Stimulated activated CD4-positive, alpha-beta T cell treated with anti-CD3 and anti-CD28 coated beads, Interleukin-2, amount 100 ng/mL, for 4 hours (primary cell): ENCODE measurements around the gene HPCAL1.

ENCODE experiments used
- DNase-seq: peaks from one replicate; pipeline ENCODE4 v3.0.0-alpha.2; 2020; ENCODE audit warnings: low read depth

Gene HPCAL1

GRCh38 chr2:10426726-10427617 lies 124.3 kb downstream of the HPCAL1 start:
- no peak for DNase-seq

GRCh38 chr2:10427618-10427949 lies 124.9 kb downstream of the HPCAL1 start:
- no peak for DNase-seq

- no peak for DNase-seq
Measured at GRCh38 chr2:10428355-10428754, 125.7 kb downstream of the HPCAL1 start.

- no peak for DNase-seq
Measured at GRCh38 chr2:10428924-10429323, 126.2 kb downstream of the HPCAL1 start.

- DNase-seq, result no peak
Measured at GRCh38 chr2:10430886-10431622, 128.3 kb downstream of the HPCAL1 start.

- no peak for DNase-seq
Measured at GRCh38 chr2:10431797-10432196, 129.1 kb downstream of the HPCAL1 start.

GRCh38 chr2:10432311-10433181 lies 129.8 kb downstream of the HPCAL1 start:
- DNase-seq, result no peak

- DNase-seq, result no peak
Measured at GRCh38 chr2:10433264-10433946, 130.7 kb downstream of the HPCAL1 start.

GRCh38 chr2:10433947-10434885 lies 131.5 kb downstream of the HPCAL1 start:
- DNase-seq, result no peak

- DNase-seq, result peak; percentile 57
Measured at GRCh38 chr2:10434886-10435819, 132.4 kb downstream of the HPCAL1 start.

- no peak for DNase-seq
Measured at GRCh38 chr2:10435820-10436204, 133.1 kb downstream of the HPCAL1 start.

- no peak for DNase-seq
Measured at GRCh38 chr2:10436583-10437110, 133.9 kb downstream of the HPCAL1 start.

GRCh38 chr2:10437806-10438205 lies 135.1 kb downstream of the HPCAL1 start:
- DNase-seq, result no peak

GRCh38 chr2:10438688-10439087 lies 136.0 kb downstream of the HPCAL1 start:
- no peak for DNase-seq

- no peak for DNase-seq
Measured at GRCh38 chr2:10439185-10439879, 136.6 kb downstream of the HPCAL1 start.

GRCh38 chr2:10439971-10440370 lies 137.3 kb downstream of the HPCAL1 start:
- no peak for DNase-seq

GRCh38 chr2:10440736-10441135 lies 138.0 kb downstream of the HPCAL1 start:
- DNase-seq, result no peak

- no peak for DNase-seq
Measured at GRCh38 chr2:10441948-10442347, 139.2 kb downstream of the HPCAL1 start.
